RWPE1 (cell line): ENCODE measurements around the gene PTPRD.
"Not testable (repeated sequence)": the region's sequence is repeated elsewhere in the genome, so short reads cannot be mapped to it uniquely, and the experiment has no call there.

Experiments
- CTCF ChIA-PET: fragments of 350-600 bp; sonication (Branson Sonifier 250); formaldehyde crosslinking; extraction: SDS; loops from one replicate; lab custom pipeline; 2021; lab: Yijun Ruan, JAX
- POLR2A ChIA-PET: fragments of 400-600 bp; formaldehyde crosslinking; extraction: SDS; loops from one replicate; lab custom pipeline; 2020; ENCODE audit warnings: antibody characterized with exemption; ENCODE audit not compliant: low non-redundant PET; lab: Yijun Ruan, JAX
- DNase-seq: peaks from one replicate; pipeline ENCODE4 v3.0.0; 2012; ENCODE audit warnings: low spot score
- H3K27ac ChIP-seq: fragments of 450-650 bp; 2 replicates; pipeline ENCODE4 v1.5.1; 2017
- TF ChIP-seq, protein P1 (sequence below): fragments of 450-650 bp; conservative IDR thresholded peaks from 2 replicates; pipeline ENCODE4 v1.5.1; 2017; ENCODE audit warnings: low read depth, mild to moderate bottlenecking

PTPRD gene

DNA sequence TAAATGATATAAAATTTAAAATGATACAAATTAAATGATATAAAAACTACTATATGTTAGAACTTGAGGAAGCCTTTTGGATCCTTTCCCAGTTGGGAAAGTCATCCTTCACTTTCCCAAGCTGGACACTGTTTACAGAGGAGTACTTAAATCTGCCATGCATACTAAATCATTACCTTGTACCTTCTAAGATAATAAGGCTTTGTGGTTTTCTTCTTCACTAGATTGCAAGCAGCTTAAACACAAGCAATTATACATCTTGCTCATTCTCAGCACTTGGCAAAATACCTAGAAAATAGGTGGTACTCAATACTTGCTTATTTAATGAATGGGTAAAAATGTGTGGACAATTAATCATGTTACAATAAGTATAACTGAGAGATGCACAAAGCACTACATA, 666.8 kb downstream of the PTPRD start:
- TF ChIP-seq, protein P1, sequence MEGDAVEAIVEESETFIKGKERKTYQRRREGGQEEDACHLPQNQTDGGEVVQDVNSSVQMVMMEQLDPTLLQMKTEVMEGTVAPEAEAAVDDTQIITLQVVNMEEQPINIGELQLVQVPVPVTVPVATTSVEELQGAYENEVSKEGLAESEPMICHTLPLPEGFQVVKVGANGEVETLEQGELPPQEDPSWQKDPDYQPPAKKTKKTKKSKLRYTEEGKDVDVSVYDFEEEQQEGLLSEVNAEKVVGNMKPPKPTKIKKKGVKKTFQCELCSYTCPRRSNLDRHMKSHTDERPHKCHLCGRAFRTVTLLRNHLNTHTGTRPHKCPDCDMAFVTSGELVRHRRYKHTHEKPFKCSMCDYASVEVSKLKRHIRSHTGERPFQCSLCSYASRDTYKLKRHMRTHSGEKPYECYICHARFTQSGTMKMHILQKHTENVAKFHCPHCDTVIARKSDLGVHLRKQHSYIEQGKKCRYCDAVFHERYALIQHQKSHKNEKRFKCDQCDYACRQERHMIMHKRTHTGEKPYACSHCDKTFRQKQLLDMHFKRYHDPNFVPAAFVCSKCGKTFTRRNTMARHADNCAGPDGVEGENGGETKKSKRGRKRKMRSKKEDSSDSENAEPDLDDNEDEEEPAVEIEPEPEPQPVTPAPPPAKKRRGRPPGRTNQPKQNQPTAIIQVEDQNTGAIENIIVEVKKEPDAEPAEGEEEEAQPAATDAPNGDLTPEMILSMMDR = no peak
- no peak overlapping the region for H3K27ac ChIP-seq
- no peak for DNase-seq
- ChIA-PET POLR2A (no interaction called here), CTCF (no interaction called here)

DNA sequence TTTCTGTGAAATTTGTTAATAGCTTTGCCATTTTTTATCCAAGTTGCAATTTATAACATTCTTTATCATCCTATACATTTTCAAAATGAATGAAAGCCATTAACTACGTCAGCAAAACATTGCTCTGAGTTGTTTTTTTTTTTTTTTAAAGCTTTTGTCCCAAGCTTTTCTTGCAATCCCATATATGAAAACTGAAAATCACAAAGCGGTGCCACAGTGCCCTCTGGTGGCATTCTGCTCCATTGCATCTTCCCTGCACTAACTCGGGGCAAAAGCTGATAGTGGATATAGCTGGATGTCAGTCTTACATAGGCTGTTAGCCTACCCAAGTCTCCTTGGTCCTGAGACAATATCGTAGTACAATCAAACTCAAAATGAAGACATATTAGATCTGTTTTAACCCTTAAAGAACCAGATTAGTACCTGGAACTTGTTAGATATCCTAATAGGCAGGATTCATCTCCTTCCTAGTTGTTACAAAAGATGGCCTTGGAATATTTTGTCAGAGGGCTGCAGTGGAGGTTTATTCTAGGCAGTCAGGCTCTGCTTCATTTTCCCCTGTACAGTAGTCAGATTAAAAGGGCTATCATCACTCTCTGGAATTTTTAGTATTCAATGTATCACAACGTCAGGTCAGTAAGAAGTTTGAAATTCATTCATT, 669.9 kb downstream of the PTPRD start:
- TF ChIP-seq, protein P1 = peak; percentile 95
- CTCF ChIA-PET = interaction anchor here (0.6 to 1.1 kb wide), 8 partner anchors 8 to 1680 kb away, joined by 3 to 5 read pairs (median 3); no protein-coding TSS in a partner anchor
- POLR2A ChIA-PET = no interaction called here
- H3K27ac ChIP-seq = no peak overlapping the region
- peak; percentile 22 for DNase-seq

DNA sequence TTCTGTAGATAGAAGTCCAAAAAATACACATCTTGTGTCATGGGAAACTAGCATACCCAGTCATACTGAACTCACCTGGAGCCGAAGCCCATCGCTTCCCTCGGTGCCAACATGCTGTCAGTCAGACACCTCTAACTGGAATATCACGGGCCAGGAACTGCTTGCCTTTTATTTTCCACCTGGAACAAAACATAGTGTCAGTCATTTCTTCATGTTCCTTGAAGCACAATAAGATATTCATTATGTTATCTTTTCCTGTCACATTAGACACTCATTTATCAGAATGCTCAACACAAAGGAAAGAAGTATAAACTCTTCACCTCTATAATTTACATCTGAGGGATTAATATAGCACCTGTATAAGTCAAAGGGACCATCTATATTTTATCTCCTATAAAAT, 674.4 kb downstream of the PTPRD start:
- ChIA-PET POLR2A (no interaction called here), CTCF (no interaction called here)

GRCh38 chr9:9931464-9931863, 681.3 kb downstream of the PTPRD start:
- DNase-seq, H3K27ac ChIP-seq, POLR2A ChIA-PET, CTCF ChIA-PET: not testable (repeated sequence)

More for the DNA sequence above, 674.4 kb downstream of the PTPRD start:
- TF ChIP-seq, protein P1 = no peak
- H3K27ac ChIP-seq = no peak overlapping the region
- no peak for DNase-seq

DNA sequence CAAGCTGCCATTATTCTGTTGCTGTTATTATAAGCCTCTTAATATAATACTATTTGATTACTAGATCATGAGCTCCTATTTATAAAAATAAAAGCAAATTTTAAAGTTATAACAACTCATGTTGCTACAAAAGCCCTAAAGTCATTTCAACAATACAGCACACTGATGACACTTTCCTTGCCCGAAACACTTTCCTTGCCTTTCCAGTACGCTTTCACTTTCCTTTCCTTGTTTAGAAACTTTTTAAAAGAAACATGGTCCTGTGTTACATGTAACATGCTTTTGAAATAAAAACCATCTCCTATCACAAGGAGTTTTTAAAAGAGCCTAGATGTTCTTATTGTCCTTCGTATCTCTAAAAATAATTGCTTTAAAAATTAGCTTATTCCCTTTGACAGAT, 688.4 kb downstream of the PTPRD start:
- ChIA-PET POLR2A (no interaction called here), CTCF (no interaction called here)
- DNase-seq = no peak
- H3K27ac ChIP-seq = no peak overlapping the region
- TF ChIP-seq, protein P1 = no peak

DNA sequence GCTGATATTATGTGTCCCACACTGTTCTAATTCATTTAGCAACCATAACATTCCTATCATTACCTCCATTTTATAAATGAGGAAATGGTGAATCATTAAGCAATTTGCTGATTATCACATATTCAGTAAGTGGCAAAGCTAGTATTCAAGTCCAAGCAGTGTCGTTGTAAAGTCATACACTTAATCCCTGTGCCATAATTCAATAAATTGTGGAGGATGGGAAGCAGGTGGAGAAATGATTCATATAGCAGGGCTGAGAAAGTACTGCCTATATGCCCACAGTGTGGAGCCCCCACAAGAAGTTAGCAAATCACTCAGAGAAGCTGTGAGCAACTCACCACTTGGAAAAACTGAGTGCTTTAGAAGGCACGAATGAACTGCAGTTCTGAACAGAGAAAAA, 691.0 kb downstream of the PTPRD start:
- H3K27ac ChIP-seq = no peak overlapping the region
- no peak for DNase-seq
- ChIA-PET POLR2A (no interaction called here), CTCF (interaction anchor here (0.7 kb wide), 1 partner anchor 116 kb away, joined by 4 read pairs; no protein-coding TSS in a partner anchor)
- TF ChIP-seq, protein P1 = no peak

- DNase-seq = no peak
- TF ChIP-seq, protein P1 = no peak
- CTCF ChIA-PET = interaction anchor here (0.7 kb wide), 1 partner anchor 1252 kb away, joined by 4 read pairs; no protein-coding TSS in a partner anchor
- H3K27ac ChIP-seq = no peak overlapping the region
- POLR2A ChIA-PET = no interaction called here
Measured at GRCh38 chr9:9920425-9921060, 692.3 kb downstream of the PTPRD start.
